ENCODE results near the gene DPP4.

The DPP4 gene

DNA sequence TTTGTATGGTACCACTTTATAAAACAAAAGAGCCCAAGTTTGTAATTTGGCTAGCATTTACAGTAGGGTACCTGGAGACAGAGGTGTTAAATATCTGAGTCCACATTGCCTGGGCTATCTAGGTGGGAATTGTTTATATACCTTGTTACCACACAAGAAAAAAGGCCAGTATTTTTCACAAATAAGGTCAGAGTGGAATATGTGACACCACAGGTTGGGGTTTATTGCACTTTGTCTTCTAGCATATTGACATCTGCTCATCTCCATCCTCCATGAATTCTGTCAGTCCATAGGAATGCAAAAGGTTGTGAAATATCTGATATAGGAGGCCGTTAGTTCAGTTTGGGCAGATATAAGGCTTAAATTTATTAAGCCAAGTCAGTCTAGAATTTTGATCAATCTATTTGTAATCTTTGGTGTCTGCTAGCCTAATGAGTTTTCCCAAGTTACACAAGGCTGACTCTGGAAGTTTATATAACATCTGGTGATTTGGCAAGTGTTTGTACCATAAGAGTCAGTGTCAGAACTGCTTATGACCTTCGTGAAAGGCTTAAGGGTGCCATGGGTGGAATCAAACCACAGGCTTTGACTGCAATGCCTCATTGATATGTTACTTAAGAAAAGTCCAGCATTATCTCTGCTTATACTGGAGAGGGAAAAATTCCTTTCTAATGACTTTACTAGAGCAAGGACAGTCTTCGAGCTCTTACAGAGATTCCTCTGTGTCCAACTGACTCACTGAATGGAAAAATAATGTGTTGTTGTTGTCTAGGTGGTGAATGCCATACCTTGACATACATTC lies 11.3 kb upstream of the DPP4 start:
- DNase-seq (ENCODE audit: low read depth in 2 of 2): peak in 1 of 2 experiments; percentile 36

DNA sequence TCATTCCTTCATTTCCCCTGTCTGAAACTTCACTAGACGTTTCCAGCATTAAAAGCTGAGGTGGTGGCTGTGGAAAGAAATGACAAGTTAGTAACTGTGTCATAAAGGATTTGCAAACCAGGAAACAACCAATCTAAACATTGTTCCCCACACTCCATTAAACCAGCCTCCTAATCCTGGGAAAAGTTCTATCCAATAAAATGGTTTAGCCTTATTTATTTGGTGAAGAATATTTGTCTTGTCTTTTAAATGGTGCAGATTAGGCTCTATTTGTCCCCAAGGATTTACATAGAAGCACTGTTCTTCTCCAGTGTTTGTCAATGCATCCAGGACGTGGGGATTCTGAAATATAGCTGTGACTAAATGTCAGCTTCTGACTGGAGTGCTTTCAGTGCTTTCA lies 10.5 kb upstream of the DPP4 start:
- DNase-seq (ENCODE audit: low read depth in 2 of 2): no peak

DNA sequence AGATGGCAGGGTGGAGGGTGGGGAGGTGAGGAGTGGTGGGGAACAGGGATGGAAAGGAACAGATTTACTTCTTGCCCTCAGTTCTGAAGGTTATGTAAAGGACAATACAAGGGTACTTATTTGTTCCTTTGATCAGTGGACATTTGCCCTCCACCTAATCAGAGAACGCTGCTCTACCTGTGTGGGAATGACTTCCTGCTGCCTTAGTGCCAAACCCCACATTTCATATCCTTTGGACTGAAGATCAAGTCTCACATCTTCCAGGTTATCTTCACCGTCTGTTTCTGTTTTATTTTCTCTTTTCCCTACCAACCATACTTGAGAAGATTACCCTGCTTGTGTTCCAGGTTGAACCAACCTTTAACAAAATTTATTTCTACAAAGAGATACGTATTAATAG lies 8.7 kb upstream of the DPP4 start:
- DNase-seq (ENCODE audit: low read depth in 2 of 2): no peak

DNA sequence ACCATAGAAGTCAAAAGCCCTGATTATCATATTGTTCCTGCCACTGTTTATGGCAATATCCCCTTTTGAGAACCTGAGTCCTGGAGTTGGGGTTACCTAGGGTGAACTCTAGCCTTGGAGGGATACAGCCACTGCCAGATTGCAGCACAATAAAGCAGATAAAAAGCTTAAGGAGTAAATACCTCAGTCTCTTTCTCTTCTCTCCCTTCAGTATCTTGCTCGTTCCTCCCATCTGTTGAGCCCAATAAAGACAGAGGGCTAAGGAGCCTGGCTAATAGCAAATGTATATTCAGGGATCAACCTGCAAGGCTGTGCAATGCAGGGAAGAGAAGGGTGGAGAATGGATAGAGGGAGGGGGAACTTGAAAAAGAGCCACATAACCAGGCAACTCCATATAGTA lies 8.0 kb upstream of the DPP4 start:
- no peak for DNase-seq (ENCODE audit: low read depth in 2 of 2)

DNA sequence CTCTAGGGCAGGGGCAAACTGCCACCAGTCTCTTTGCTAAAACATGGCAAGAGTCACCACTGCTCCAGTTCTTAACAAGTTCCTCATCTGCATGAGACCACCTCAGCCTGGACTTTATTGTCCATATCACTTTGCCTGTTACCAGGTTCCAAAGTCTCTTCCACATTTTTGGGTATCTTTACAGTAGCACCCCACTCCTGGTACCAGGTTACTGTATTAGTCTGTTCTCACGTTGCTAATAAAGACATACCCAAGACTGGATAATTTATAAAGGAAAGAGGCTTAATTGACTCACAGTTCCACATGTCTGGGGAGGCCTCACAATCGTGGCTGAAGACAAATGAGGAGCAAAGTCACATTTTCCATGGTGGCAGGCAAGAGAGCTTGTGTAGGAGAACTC lies 5.5 kb upstream of the DPP4 start:
- no peak for DNase-seq (ENCODE audit: low read depth in 2 of 2)

DNA sequence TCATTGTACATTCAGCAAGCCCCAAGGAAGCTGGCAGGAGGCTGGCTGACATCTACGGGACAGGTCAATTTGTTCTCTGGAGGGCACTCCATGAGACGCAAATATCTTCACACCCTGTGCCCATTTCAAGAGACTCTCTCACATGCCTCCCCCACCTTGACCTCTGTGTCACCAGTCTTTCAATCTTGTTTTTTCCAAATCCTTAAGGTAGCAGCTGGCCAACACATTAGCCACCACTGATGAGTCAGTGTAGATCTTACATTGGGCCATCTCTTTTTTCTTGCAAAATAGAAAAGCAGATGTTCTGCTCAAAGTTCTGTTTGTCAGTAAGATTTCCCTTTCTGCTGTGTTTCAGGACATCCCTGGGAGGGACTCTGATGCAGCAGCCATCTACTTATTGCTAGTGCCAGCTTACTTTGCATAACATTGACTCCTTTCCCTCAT lies 1.7 kb upstream of the DPP4 start:
- DNase-seq (ENCODE audit: low read depth in 2 of 2): no peak

DNA sequence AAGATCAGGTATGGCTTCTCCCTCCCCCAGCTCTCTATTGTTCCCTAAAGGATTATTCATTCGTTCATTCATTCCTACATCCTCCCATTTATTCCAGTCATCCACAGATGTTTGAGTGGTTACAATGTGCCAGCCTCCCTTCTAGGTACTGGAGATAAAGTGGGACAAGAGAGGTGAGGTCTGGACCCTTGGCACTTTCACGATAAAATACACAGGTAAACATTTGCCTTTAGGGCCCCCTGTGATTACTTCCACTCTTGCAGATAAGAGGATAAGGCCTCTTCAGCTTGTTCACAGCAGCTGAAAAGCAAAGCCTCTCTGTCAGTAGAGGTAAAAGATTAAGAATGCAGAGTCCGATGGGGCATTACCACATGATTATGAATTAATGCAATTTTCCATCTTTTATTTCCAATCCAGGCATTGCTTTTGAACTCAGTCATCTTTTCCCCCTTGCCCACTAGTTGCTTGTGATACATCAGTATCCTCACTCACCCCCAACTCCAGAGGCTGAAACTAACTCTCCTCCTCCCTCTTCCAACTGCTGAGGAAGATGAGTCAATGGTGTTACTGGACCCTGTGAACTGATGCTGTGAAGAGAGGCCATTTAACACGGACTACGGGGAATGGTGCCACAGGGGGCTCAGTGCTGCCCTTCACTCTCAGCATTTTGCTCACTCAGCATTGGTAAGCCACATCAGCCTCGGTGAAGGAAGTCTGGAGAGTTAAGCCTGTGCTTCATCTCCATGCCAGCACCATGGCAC lies 1.1 kb upstream of the DPP4 start:
- no peak for DNase-seq (ENCODE audit: low read depth in 2 of 2)

DNA sequence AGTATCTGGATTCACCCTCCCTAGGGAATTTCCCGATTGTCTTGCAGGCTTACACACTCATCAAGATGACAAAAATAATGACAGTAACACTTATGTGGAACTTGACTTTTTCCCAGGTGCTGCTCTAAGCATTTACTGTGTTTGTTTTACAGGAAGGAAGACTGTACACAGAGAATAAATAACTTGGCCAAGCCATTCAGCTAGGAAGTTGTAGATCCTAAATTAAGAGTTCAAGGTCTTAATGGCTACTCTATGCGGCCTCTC lies 549 bp upstream of the DPP4 start:
- DNase-seq (ENCODE audit: low read depth in 2 of 2): no peak

DNA sequence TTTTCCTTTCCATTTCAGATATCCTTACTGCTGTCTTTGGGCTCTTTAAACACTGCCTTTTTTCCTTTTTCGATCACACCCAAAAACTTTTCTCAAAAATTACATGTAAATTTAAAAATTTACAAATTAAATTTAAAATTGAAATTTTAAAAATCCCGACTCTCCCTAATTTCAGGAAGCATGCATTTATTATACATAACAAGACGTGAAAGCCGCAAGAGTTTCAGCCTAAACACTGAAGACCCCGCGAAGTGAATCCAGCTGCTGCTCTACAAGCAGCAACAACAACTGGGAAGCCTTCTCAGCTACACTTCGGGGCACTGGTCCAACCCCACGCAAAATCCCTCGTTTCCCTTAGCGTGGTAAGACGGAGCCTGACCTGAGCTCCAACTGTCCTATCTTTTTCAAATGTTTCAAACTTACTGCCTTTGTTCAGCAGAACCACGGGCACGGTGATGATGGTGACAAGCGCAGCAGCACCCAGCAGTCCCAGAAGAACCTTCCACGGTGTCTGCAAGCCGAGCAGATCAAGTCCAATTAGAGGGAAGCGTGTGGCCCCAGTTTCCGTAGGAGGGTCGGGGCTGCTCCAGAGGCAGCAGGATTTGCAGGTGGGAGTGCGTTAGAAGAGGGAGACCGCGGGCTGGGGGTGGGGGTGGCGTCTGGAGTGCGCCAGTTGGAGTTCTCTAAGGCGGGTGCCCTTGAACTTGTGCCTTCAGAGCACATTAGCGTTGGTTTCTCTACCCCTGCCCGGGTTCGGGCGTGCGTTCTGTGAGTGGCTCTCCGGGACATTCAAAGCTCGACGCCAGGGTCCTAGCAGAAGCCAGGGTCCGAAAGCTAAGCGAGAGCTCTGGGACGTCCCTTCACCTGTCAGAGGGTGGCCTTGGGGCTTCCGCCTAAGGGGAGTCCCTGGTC lies 783 bp downstream of the DPP4 start:
- no peak for DNase-seq (ENCODE audit: low read depth in 2 of 2)

DNA sequence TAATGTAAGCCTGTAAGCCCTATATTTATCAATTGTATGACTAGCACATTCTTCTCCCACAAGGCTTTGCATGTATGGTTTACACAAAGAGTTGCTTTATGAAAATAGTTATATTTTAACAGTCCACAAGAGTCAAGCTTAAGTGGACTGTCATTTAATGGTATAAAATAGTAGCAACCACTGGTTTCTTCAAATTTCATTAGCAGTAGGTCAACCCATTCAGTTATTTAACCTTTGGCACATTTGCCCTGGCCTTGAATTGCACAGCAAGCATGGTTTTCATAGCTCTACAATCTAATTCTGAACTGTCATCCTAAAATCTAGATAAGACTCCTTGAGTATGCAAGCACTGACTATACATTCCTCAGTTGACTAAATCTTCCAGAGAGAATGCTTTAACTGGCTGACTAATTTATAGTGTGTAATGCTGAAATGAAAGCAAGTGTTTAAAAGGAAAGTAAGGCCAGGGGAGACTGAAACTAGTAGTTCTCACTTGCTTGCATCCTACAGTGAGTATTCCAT lies 1.8 kb downstream of the DPP4 start:
- peak in 1 of 2 experiments; percentile 27 for DNase-seq (ENCODE audit: low read depth in 2 of 2)

DNA sequence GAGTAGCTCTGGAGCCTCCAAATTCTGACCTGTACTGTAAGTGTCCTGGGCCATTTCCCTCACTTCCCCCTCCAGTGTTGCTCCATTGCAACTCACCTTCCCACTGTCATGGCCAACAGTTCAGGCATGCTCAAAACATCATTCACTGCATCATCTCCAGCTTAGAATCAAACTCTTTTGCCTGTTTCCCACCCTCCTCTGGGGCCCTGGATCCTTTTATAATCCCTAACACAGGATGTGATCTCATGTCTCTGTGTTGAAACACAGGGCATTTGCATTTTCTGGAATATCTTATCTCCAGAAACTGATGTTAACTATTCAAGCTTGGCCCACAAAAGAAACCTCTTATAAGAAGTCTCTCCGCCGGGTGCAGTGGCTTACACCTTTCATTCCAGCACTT lies 3.0 kb downstream of the DPP4 start:
- DNase-seq (ENCODE audit: low read depth in 2 of 2): no peak

DNA sequence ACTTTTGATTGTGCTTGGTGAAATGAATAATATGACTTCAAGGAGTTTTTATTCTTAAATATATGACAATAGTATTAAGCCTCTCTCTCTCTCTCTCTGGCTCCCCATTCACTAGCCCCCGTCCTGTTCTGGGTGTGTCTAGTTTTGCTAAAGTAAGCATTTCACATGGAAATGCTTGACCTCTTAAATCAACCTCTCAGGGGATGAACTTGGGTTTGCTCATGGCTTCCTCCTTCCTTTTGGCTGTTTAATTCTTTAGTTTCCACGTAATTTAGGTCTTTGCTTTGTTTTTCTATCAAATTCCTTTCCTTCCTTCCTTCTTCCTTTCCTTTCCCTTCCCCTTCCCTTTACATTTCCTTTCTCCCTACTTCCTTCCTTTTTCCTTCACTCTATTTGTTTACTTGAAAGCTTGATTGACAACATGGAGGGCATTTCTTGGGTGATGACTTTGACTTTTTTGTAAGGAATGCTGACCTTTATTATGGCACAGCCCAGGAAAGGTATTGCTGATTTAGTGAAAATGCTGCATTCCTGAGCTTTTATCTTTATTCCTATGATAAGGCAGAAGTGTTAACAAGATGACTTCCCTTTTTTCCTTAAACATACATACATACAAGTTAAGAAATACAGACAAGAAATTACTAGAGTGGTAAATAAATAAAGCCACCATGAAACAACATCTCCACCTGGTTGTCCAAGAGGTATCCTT lies 3.6 kb downstream of the DPP4 start:
- no peak for DNase-seq (ENCODE audit: low read depth in 2 of 2)

DNA sequence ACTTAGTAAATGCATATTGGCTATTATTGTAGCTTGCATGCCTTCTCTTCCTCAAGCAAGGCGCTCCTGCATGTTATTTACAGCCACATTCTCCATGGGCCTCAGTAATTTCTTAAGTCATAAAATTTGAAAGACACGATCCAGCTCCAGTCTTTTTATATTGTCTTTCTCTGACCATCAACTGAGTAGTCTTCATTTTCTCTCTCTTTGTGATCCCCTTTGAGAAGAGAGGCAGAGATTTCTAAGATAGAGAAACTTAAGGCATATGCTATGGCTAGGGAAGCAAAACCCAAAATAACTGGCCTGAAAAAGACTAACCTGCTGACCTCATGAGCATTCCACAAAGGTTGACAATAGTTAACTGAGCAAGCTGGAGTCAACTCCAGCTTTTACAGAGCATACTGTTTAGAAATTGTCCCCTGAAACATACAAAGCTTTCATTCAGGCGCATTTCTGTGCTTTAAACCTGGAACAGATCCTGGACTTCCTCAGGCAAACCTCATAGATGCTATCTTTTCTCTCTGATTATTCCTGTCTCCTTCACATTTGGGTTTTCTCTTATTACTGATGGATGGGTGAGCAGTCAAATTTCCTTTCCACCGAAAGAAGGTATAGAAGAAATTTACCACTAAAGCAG lies 4.6 kb downstream of the DPP4 start:
- DNase-seq (ENCODE audit: low read depth in 2 of 2): no peak

DNA sequence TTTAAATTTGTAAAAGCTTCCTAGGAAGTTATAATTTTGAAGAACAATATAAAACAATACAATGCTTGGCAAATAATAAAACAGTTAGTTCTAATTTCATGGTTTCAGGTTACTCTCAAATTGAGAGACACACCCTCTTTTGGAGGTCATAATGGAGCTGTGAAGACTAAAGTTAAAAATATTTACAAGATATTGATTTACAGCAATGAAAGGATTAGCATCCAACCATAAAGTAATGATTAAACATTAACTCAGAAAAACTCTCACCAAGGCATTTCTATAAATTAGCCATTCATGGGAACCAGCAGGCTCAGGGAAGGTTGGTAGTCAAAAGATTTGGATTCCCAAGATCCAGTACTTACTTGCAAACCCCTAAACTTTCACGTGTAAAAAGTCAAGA lies 6.4 kb downstream of the DPP4 start:
- DNase-seq (ENCODE audit: low read depth in 2 of 2): no peak

DNA sequence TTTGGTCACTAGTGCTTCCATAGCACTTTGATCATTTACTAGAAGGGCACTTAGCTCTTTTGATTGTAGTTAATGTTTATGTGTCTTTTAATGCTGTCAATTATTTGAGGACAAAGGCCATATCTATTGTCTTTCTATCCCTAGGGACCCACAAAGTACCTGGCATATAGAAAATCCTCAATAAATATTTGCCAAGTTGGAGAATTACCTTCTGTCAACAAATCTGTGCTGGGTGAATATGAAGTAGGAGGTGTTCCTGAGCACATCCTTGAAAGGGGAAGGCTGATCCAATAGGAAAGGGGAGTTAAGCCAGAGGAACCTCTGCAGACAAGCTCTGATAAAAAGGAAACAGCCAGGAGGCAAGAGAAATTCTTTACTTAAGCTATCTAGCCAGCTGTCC lies 8.2 kb downstream of the DPP4 start:
- DNase-seq (ENCODE audit: low read depth in 2 of 2): no peak

DNA sequence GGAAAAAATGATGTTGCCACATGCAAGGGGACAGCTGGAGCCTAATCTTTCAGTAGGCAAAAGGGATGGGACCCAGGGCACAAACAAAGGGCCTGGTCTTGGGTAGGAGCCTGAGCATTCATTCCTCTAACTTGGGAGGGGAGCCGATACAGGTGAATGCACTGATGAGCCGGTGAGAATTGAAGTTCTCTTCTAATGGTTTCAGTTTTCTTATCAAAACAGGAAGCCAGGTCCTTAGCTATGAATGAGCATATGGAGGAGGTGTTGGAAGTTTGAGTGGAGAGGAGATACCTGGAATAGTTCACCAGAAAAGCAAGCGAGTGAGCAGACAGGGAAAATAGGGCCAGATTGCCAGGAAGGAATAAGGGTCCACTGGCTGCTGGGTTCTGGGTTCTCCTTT lies 10.1 kb downstream of the DPP4 start:
- DNase-seq (ENCODE audit: low read depth in 2 of 2): no peak

DNA sequence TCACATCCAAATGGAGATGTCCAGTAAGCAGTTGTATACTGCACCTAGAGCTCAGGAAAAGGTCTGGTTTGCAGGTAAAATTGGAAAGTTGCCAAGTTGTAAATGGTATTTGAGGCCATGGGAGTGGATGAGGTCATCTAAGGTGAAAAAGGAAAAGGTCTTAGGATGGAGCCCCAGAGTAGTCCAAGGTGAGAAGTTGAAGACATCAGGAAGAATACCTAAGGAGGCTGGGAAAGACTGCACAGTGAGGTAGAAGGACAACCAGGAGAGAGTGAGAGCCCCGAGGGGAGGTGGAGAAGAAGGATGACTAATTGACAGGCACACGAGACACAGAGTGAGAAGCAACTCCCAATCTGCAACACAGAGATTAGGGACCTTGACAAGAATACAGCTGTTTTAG lies 10.7 kb downstream of the DPP4 start:
- no peak for DNase-seq (ENCODE audit: low read depth in 2 of 2)

DNA sequence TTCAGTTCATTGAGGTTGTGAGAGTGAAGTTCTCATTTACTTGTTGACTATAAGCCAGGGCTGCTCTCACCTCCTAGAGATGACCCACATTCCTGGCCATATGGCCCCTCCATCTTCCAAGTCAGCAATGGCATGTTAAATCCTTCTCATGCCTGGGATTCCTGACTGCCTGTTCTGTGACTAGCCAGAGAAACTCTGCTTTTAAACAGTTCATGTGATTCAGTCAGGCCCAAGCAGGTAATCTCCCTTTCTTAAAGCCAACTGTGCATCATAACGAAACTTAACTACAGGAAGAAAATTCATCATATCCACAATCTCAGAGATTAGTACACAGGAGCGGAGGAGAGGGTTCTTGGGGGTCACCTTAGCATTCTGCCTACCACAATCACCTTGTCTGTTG lies 11.5 kb downstream of the DPP4 start:
- DNase-seq (ENCODE audit: low read depth in 2 of 2): no peak

DNA sequence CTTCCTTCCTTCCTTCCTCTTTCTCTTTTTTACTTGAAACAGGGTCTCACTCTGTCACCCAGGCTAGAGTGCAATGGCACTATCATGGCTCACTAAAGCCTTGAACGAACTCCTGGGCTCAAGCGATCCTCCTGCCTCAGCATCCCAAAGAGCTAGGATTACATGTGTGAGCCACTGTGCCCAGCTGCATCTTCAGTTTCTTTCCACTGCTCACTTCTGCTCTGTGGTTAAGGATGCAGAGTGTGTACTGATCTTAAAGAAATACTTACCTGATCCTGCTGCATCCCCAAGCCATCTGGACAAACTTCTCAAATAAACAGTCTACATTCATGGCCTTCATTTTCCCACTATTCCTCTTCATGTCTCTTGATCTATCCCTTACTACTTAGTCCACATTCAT lies 13.0 kb downstream of the DPP4 start:
- DNase-seq (ENCODE audit: low read depth in 2 of 2): no peak

DNA sequence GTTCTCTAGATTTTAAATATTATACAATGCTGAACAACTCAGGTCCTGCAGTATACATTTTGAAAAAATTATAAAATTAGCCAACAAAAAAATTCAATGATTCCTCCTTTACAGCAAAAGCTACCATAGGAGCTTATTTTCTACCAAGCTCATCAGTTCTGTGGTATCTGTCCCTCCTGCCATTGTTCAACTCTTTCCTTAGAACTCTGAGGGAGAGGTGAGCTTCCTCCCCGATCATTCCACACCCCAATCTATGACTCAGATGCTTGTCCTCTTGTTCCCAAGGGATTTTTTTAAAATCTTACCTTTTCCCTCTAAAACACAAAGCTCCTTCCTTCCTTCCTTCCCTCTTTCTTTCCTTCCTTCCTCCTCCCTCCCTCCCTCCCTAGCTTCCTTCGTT lies 13.5 kb downstream of the DPP4 start:
- DNase-seq (ENCODE audit: low read depth in 2 of 2): no peak

DNA sequence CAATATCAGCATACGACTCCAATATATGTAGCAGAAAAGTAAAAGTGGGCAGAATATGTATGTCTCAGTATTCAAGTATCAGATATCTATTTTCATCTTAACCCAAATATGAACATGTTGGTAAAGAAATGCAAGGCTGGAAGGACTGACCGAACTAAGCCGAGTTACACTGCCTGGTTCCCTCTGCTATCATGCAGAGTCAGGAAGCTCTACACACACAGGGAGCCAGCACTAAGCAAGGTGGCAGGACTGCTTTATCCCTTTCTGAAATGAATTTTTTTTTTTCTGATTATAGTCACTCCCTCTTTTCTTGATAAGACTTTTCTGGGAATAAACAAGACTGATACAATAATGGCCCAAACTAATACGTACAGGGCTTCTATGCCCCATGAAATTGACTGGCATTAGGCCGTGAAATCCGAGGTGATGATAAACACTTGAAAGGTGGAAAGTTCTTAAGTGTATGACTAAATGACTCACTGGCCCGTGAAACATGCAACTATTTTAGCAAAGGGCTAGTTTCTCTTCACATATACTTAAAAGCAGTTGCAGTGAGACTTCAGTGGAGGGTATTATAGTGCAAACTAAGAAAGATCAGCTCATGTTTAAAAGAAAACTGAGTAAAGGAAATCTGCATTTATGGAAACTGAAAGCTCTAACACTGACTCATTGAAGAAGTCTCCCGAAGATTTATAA lies 14.9 kb downstream of the DPP4 start:
- no peak for DNase-seq (ENCODE audit: low read depth in 2 of 2)

Measured in fibroblast of skin of left biceps (primary cell).